OCI-LY1 (cell line): ENCODE data around the gene AJUBA.

ENCODE experiments used
- EZH2 ChIP-seq: fragments of 200-600 bp; sonication (generic), shearing (Covaris generic); IDR thresholded peaks from 2 replicates; pipeline ENCODE4 v1.8.0; 2017; ENCODE audit warnings: borderline replicate concordance, mixed run types, mild to moderate bottlenecking, antibody characterized with exemption, low read length, moderate library complexity, mixed read lengths
- TF ChIP-seq, protein P1 (sequence below): fragments of 200-600 bp; sonication (generic), shearing (Covaris generic); IDR thresholded peaks from 2 replicates; pipeline ENCODE4 v1.5.1; 2017; ENCODE audit warnings: mild to moderate bottlenecking, antibody characterized with exemption, low read length, moderate library complexity, mixed read lengths

- TF ChIP-seq, protein P1, sequence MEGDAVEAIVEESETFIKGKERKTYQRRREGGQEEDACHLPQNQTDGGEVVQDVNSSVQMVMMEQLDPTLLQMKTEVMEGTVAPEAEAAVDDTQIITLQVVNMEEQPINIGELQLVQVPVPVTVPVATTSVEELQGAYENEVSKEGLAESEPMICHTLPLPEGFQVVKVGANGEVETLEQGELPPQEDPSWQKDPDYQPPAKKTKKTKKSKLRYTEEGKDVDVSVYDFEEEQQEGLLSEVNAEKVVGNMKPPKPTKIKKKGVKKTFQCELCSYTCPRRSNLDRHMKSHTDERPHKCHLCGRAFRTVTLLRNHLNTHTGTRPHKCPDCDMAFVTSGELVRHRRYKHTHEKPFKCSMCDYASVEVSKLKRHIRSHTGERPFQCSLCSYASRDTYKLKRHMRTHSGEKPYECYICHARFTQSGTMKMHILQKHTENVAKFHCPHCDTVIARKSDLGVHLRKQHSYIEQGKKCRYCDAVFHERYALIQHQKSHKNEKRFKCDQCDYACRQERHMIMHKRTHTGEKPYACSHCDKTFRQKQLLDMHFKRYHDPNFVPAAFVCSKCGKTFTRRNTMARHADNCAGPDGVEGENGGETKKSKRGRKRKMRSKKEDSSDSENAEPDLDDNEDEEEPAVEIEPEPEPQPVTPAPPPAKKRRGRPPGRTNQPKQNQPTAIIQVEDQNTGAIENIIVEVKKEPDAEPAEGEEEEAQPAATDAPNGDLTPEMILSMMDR, result no peak
- TF ChIP-seq EZH2, result no peak
These were observed 35.8 kb upstream of the AJUBA start for GRCh38 chr14:23018107-23018506.
